Gastrocnemius medialis (tissue), 4 donors: Measurements from ENCODE around the gene TMTC1.

ENCODE experiments used
- CTCF ChIP-seq, 5 experiments: fragments of 450-650 bp in 3 of 5; fragments of 200-600 bp in 2 of 5; sonication (generic) in 2 of 5; IDR thresholded peaks in 4 of 5; conservative IDR thresholded peaks in 1 of 5; 1 replicate in 4 of 5; 2 replicates in 1 of 5; pipeline ENCODE4 v1.5.1; 2016 to 2019; ENCODE audit warnings: antibody characterized with exemption in 5 of 5, mild to moderate bottlenecking in 3 of 5, moderate library complexity in 3 of 5
- POLR2A ChIP-seq, 2 donors: fragments of 450-650 bp; IDR thresholded peaks; one replicate each; pipeline ENCODE4 v1.6.1; 2017; ENCODE audit warnings: antibody characterized with exemption in 2 of 2, mild to moderate bottlenecking in 2 of 2, moderate library complexity in 2 of 2

GRCh38 chr12:29563071-29563470 is 220.7 kb downstream of the TMTC1 start:
- TF ChIP-seq CTCF (IDR thresholded peaks at IDR 0.05 in 4 of 5, conservative IDR thresholded peaks at IDR 0.05 in 1 of 5) (no peak), POLR2A (IDR thresholded peaks at IDR 0.05) (no peak)
